H1 (cell line): Measurements from ENCODE around the gene TM4SF20. TPM values are rescaled to one million over a fixed set of nuclear protein-coding genes. Genes with fewer than 3 reads are reported as not detected.

Experiments used
- CTCF ChIA-PET: fragments of 300-600 bp; sonication (Branson Sonifier 250); formaldehyde crosslinking; loops from one replicate; lab custom pipeline; 2021; ENCODE audit not compliant: partially characterized antibody; lab: Charles Lee
- POLR2A ChIA-PET: fragments of 300-600 bp; sonication (Branson Sonifier 250); formaldehyde crosslinking; loops from one replicate; lab custom pipeline; 2021; ENCODE audit warnings: inconsistent platforms; ENCODE audit not compliant: partially characterized antibody; lab: Charles Lee
- DNase-seq, 2 experiments: peaks; one replicate each; pipeline versions ENCODE4 v3.0.0 to v3.0.0-alpha.2; 2010 to 2022; ENCODE audit warnings: low spot score in 2 of 2, low read depth in 1 of 2, mixed read lengths in 1 of 2
- FAIRE-seq: peaks from 2 replicates; lab custom pipeline; 2011; peaks lifted over from hg19 to GRCh38; lab: Jason Lieb, UNC
- H2AFZ ChIP-seq: 2 replicates; pipeline ENCODE4 v1.8.1; 2012; ENCODE audit warnings: low read length, inconsistent platforms
- H2AK5ac ChIP-seq: 2 replicates; pipeline ENCODE4 v1.6.1; 2013; ENCODE audit warnings: low read depth, low read length
- H2BK120ac ChIP-seq: replicated peaks from 2 replicates; pipeline ENCODE3; 2013; ENCODE audit warnings: low read depth, low read length, inconsistent platforms
- H2BK12ac ChIP-seq: 2 replicates; pipeline ENCODE4 v1.6.1; 2013; ENCODE audit warnings: low read depth, low read length
- H2BK15ac ChIP-seq: 2 replicates; pipeline ENCODE4 v1.6.1; 2013; ENCODE audit warnings: low read length
- H2BK20ac ChIP-seq: 2 replicates; pipeline ENCODE4 v1.6.1; 2013; ENCODE audit warnings: low read length
- H2BK5ac ChIP-seq: 2 replicates; pipeline ENCODE4 v1.6.1; 2013; ENCODE audit warnings: low read depth, low read length
- H3K14ac ChIP-seq: 2 replicates; pipeline ENCODE4 v1.6.1; 2013; ENCODE audit warnings: inconsistent platforms; ENCODE audit not compliant: insufficient read length
- H3K18ac ChIP-seq: 2 replicates; pipeline ENCODE4 v1.6.1; 2013; ENCODE audit warnings: low read length; ENCODE audit errors: extremely low read depth
- H3K23ac ChIP-seq: 2 replicates; pipeline ENCODE4 v1.6.1; 2013; ENCODE audit warnings: inconsistent platforms; ENCODE audit not compliant: insufficient read length
- H3K23me2 ChIP-seq: 2 replicates; pipeline ENCODE4 v1.6.1; 2013; ENCODE audit warnings: low read depth, low read length
- H3K27ac ChIP-seq: 2 replicates; pipeline ENCODE4 v1.6.1; 2011; ENCODE audit warnings: low read depth, low read length, inconsistent platforms
- H3K27me3 ChIP-seq, 4 experiments: replicated peaks in 1 of 4; 1 replicate in 1 of 4; 2 replicates in 3 of 4; pipeline versions ENCODE4 v1.6.1 to v1.8.1; 2011 to 2013; ENCODE audit warnings: low read length in 3 of 4, mild to moderate bottlenecking in 3 of 4, inconsistent platforms in 2 of 4, mixed read lengths in 2 of 4, moderate library complexity in 1 of 4; ENCODE audit not compliant: control insufficient read depth in 3 of 4, insufficient read depth in 3 of 4; ENCODE audit errors: extremely low read depth in 1 of 4
- H3K36me3 ChIP-seq, 4 experiments: 2 replicates each; pipeline versions ENCODE4 v1.6.1 to v1.8.1; 2011 to 2013; ENCODE audit warnings: mild to moderate bottlenecking in 4 of 4, low read length in 3 of 4, moderate library complexity in 2 of 4, control low read depth in 1 of 4, inconsistent platforms in 1 of 4; ENCODE audit not compliant: insufficient read depth in 4 of 4, control insufficient read depth in 2 of 4
- H3K4ac ChIP-seq: replicated peaks from 2 replicates; pipeline ENCODE3; 2013; ENCODE audit warnings: low read length, low read depth, mixed read lengths, inconsistent platforms; ENCODE audit not compliant: insufficient read length
- H3K4me1 ChIP-seq, 4 experiments: replicated peaks in 1 of 4; 1 replicate in 1 of 4; 2 replicates in 3 of 4; pipeline versions ENCODE4 v1.6.1 to v1.8.1; 2011 to 2013; ENCODE audit warnings: low read length in 3 of 4, inconsistent platforms in 2 of 4, mixed read lengths in 1 of 4; ENCODE audit not compliant: insufficient read depth in 4 of 4, control insufficient read depth in 3 of 4
- H3K4me2 ChIP-seq, 2 experiments: 2 replicates each; pipeline versions ENCODE4 v1.6.1 to v1.8.1; 2011 to 2013; ENCODE audit warnings: low read depth in 2 of 2, low read length in 2 of 2, control low read depth in 1 of 2, inconsistent platforms in 1 of 2, mild to moderate bottlenecking in 1 of 2; ENCODE audit not compliant: insufficient read depth in 1 of 2
- H3K4me3 ChIP-seq, 4 experiments: fragments of 200-600, 300-600 bp in 1 of 4; sonication (generic), shearing (Covaris generic), sonication (Bioruptor Twin) in 1 of 4; 2 replicates each; pipeline versions ENCODE4 v1.5.1 to v1.8.1; 2011 to 2016; ENCODE audit warnings: low read length in 4 of 4, low read depth in 3 of 4, control low read depth in 2 of 4, inconsistent platforms in 2 of 4, mild to moderate bottlenecking in 2 of 4, mixed read lengths in 1 of 4, moderate library complexity in 1 of 4; ENCODE audit not compliant: insufficient read depth in 2 of 4; ENCODE audit errors: extremely low read depth in 1 of 4
- H3K56ac ChIP-seq: replicated peaks from 2 replicates; pipeline ENCODE3; 2013; ENCODE audit warnings: low read depth, mild to moderate bottlenecking, mixed read lengths, low read length, inconsistent platforms; ENCODE audit not compliant: insufficient read length
- H3K79me1 ChIP-seq: 2 replicates; pipeline ENCODE4 v1.6.1; 2013; ENCODE audit warnings: low read depth, low read length, control low read depth
- H3K79me2 ChIP-seq, 2 experiments: 2 replicates each; pipeline versions ENCODE4 v1.6.1 to v1.8.1; 2012 to 2013; ENCODE audit warnings: low read length in 2 of 2, mild to moderate bottlenecking in 2 of 2, inconsistent platforms in 1 of 2; ENCODE audit not compliant: insufficient read depth in 2 of 2, control insufficient read depth in 1 of 2
- H3K9ac ChIP-seq, 4 experiments: replicated peaks in 1 of 4; 1 replicate in 1 of 4; 2 replicates in 3 of 4; pipeline versions ENCODE4 v1.6.1 to v1.8.1; 2011 to 2013; ENCODE audit warnings: low read depth in 3 of 4, low read length in 3 of 4, control low read depth in 2 of 4, mild to moderate bottlenecking in 2 of 4, moderate library complexity in 2 of 4, inconsistent platforms in 1 of 4; ENCODE audit errors: extremely low read depth in 1 of 4
- H3K9me3 ChIP-seq, 2 experiments: 2 replicates each; pipeline versions ENCODE4 v1.6.1 to v1.8.1; 2012 to 2013; ENCODE audit warnings: mild to moderate bottlenecking in 2 of 2, moderate library complexity in 2 of 2, control low read depth in 1 of 2, inconsistent platforms in 1 of 2, low read depth in 1 of 2, low read length in 1 of 2, mixed read lengths in 1 of 2; ENCODE audit not compliant: insufficient read depth in 2 of 2
- H4K20me1 ChIP-seq, 2 experiments: replicated peaks in 1 of 2; 2 replicates each; pipeline versions ENCODE3 to v1.8.1; 2011 to 2013; ENCODE audit warnings: inconsistent platforms in 2 of 2, low read length in 2 of 2, mild to moderate bottlenecking in 1 of 2; ENCODE audit not compliant: insufficient read depth in 2 of 2, control insufficient read depth in 1 of 2
- H4K5ac ChIP-seq: 2 replicates; pipeline ENCODE4 v1.6.1; 2013; ENCODE audit warnings: low read length, low read depth, mixed read lengths, inconsistent platforms; ENCODE audit not compliant: insufficient read length
- H4K8ac ChIP-seq: 2 replicates; pipeline ENCODE4 v1.8.0; 2013; ENCODE audit warnings: mild to moderate bottlenecking, moderate library complexity, low read length, inconsistent platforms; ENCODE audit not compliant: insufficient read depth; ENCODE audit errors: extremely low read depth
- H4K91ac ChIP-seq: replicated peaks from 2 replicates; pipeline ENCODE3; 2013; ENCODE audit warnings: low read length, mixed read lengths, inconsistent platforms; ENCODE audit not compliant: insufficient read length
- SP4 ChIP-seq: IDR thresholded peaks from 2 replicates; pipeline ENCODE4 v1.6.1; 2012; ENCODE audit warnings: low read length, inconsistent platforms
- WGBS, 2 experiments: shearing (Covaris generic) in 1 of 2; methylation state at CpG; one replicate each; pipeline versions ENCODE4 v1.1.6 to v1.1.7; 2013 to 2015; ENCODE audit warnings: low lambda C conversion rate in 2 of 2, mixed read lengths in 2 of 2, inconsistent platforms in 1 of 2, low coverage in 1 of 2, missing lambda C conversion rate in 1 of 2; ENCODE audit not compliant: insufficient replicate concordance in 2 of 2, insufficient coverage in 1 of 2, insufficient read length in 1 of 2; ENCODE audit errors: extremely low coverage in 1 of 2, missing lambda C conversion rate in 1 of 2; 5-methylcytosine and 5-hydroxymethylcytosine counted together
- polyA plus RNA-seq, 7 experiments: library from polyadenylated mRNA; depleted of rRNA in 3 of 7; stranded (reverse) in 5 of 7; unstranded in 2 of 7; fragments of >200 nt in 5 of 7; fragments of 200-250 nt in 2 of 7; gene quantifications; 1 replicate in 5 of 7; 2 replicates in 1 of 7; 4 replicates in 1 of 7; pipeline versions ENCODE4 v1.2.1 to v1.2.3, GENCODE V29; 2011 to 2013; ENCODE audit warnings: missing spikeins in 2 of 7, mixed read lengths in 2 of 7
- total RNA-seq: library from RNA; stranded (reverse); fragmentation: NEBNext Ultra II Directional; extraction: Animal tissue kit (Norgen Biotek cat#: 25700); gene quantifications from 2 replicates; pipeline ENCODE4 v1.2.1, GENCODE V29; 2021

Gene TM4SF20
- total and polyA plus RNA-seq, 2 of the 8 experiments (the other 6 are each of a cell fraction or from before 2014, with no cell fraction given), result not detected

GRCh38 chr2:227386630-227387029 is 7.5 kb upstream of the TM4SF20 start:
- Histone ChIP-seq H4K20me1 (no peaks in the 10 kb centered on the region), H3K4me1 (no peaks in the 10 kb centered on the region), H4K5ac (no peak overlapping the region), H3K27me3 (no peaks in the 10 kb centered on the region), H3K79me2 (no peaks in the 10 kb centered on the region), H2BK12ac (no peak overlapping the region), H4K91ac (no peak overlapping the region), H3K27ac (no peak overlapping the region), H2AK5ac (no peak overlapping the region), H2BK5ac (no peak overlapping the region), H3K14ac (no peak overlapping the region), H3K4me3 (no peak overlapping the region), H3K4ac (no peak overlapping the region), H3K23me2 (no peaks in the 10 kb centered on the region; the same call in 1 of the 2 replicates), H2BK120ac (no peak overlapping the region), H3K4me2 (no peak overlapping the region), H2BK15ac (no peak overlapping the region), H2AFZ (no peak overlapping the region), H3K9me3 (no peaks in the 10 kb centered on the region), H2BK20ac (no peak overlapping the region), H3K23ac (no peak overlapping the region), H3K9ac (no peak overlapping the region), H3K56ac (no peak overlapping the region), H3K36me3 (no peaks in the 10 kb centered on the region), H3K79me1 (no peaks in the 10 kb centered on the region), H3K18ac (no peak overlapping the region), H4K8ac (no peak overlapping the region)
- 90% methylated on average over 6 of the region's 6 CpGs; no CpG with 5 or more reads in 1 of the 2 experiments for WGBS, 2 experiments
- FAIRE-seq, result no peak
- DNase-seq, result no peak
- TF ChIP-seq SP4, result no peak
- POLR2A ChIA-PET, result no interaction called here
- CTCF ChIA-PET, result interaction anchor here (0.9 to 3.2 kb wide), 9 partner anchors 10 to 476 kb away, joined by 3 to 24 read pairs (median 4); no protein-coding TSS in a partner anchor
